CD4-positive, alpha-beta T cell treated with Interleukin-4 for 1 hour (primary cell): ENCODE results near the gene MICALL2.

Experiments used
- DNase-seq, 2 donors: peaks; one replicate each; pipeline ENCODE4 v3.0.0-alpha.2; 2020 to 2022

Gene MICALL2

DNA sequence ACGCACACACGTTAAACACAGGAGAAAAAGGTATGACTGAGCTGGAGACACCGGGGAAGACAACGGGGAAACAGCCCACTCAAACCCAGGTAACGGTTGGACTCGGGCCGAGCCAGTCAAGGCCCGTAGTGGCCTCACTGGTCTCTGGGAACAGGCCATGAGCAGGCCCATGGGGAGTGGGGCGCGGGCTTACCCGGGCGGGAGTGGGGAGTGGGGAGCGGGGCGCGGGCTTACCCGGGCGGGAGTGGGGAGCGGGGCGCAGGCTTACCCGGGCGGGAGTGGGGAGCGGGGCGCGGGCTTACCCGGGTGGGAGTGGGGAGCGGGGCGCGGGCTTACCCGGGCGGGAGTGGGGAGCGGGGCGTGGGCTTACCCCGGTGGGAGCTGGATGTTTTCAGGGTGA is 33.4 kb upstream of the MICALL2 start:
- DNase-seq = no peak

DNA sequence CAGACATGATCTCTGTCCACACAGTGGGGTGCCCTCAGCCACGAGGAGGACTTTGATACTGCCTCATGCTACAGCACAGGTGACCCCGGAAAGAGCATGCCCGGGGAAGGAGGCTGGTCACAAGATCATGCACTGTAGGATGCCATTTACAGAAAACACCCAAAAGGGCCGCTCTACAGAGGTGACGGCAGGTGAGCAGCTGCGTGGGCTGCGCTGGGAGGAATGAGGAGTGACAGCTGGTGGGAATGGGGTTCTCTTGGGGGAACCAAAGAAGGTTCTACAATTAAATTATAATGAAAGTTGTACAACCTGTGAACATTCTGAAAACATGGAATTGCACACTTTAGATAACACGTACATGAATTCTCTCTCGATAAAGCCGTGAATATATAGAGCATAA is 33.0 kb upstream of the MICALL2 start:
- no peak for DNase-seq

DNA sequence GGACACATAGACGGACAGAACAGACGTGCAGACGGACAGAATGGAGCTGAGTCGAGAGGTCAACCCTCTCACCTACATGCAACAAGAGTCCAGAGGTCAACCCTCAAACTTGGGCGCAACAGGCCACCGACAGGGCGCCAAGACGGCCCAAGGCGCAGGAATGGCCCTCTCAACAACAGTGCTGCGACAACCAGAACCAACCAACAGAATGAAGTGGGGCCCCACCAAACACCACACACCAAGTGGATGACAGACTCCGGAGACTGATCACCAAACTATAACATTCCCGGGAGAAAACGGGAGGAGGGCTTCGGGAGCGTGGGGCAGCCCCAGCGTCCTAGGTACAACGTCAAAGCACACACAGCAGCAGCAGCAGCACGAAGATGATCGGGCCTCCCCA is 31.6 kb upstream of the MICALL2 start:
- DNase-seq = no peak

DNA sequence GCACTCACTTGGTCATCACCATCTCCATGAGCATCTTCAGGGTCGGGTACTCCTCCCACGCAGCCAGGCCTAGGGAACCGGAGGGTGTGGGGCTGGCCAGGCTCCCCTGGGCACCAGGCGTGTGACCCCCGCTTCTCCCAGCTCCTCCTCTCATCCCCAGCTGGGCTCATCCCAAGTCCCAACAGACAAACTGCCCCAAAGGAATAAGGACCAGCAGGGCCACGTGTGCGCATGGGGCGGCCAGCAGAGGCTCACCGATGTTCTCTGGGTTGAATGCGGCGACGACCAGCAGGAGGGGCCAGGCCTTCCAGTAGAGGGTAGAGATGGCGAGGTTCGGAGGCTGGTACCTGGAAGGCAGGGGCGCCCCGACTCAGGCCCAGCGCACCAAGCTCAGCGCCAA is 30.1 kb upstream of the MICALL2 start:
- DNase-seq = no peak

DNA sequence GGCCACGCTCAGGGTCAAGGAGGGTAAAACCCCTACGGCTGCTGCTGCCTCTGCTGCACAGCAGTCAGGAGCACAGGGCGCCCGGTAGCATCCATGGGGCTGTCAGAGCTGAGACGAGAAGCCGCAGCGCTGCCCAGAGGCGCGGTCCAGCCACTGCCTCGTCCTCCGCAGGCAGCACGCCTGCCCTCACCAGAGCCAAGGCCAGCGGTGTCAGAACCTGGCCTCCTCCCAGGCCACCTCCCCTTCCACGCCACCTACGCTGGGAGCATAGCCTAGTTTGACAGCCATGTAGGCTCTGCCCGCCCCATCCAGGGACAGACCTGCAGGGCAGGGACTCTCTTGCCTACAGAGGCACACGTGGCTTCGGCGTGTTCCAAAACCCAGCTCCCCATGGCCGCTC is 28.7 kb upstream of the MICALL2 start:
- no peak for DNase-seq

DNA sequence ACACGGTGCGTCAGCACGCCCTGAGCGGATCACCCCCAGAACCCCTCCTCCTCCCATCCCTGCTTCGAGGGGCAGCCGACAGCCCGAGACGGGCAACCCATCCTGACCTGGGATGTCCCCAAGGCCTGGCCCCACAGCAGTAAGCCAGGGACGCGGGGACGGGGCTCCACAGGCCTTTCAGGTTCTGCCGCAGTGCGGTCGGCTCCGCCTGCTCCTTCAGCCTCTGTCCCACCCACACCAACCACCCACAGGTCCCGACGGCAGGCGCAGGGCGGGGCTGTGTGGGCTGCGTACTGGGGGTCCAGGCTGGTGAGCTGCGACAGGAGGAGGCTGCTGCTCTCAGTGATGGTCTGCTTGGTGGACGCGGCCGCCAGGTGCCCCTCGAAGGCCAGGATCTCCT is 28.2 kb upstream of the MICALL2 start:
- no peak for DNase-seq

DNA sequence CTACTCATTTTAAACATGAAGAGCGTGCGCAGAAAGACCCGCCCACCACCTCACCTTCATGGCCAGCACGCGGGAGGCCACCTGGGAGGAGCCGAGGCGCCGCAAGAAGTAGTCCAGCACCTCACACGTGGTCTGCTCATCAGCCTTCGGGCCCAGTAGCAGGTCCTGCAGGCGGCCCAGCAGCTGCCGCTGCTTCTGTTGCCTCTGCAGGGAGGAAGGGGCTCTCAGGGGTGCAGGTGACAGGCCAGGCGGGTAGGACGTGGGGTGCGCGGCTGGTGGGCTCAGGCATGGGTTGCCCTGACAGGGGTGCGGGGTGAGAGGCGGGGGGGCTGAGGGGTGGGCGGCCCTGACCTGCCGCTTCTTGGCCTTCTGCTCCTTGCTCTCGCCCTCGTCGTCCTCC is 27.3 kb upstream of the MICALL2 start:
- DNase-seq = no peak

DNA sequence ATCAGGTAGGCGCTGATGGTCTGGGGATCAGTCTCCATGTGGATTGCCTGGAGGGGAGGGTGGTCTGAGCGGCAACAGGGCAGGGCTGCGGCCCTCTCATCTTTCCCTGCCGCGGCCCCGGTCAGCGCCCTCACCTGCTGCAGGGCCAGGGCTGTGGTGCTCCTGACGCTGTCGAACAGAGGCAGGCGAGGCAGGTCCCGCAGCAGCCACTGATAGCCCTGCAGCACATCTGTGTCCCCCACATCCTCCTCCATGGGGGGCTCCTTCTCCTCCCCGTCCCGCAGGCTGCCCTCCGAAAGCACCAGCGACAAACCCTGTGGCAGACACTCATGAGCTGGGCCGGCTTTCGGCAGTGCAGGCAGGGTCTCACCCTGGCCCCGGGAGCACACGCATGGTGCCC is 25.9 kb upstream of the MICALL2 start:
- no peak for DNase-seq

DNA sequence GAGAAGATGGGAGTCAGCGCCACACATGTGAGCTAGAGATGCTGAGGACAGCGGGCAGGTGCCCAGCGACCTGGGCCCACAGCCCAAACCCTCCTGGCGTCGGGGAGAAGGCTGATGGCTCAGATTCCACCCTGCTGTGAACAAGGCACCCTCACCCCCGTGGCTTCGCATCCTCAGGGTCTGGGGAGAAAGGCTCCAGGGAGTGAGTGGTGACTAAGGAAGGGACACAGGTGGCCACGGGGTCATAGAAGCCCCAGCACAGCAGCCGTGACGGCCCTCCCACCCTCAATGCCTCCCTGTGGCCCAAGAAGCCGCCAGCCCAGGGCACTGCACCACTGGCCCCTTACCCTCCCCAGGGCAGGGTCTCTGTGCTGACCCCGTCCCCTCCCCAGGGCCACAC is 25.3 kb upstream of the MICALL2 start:
- DNase-seq = no peak

DNA sequence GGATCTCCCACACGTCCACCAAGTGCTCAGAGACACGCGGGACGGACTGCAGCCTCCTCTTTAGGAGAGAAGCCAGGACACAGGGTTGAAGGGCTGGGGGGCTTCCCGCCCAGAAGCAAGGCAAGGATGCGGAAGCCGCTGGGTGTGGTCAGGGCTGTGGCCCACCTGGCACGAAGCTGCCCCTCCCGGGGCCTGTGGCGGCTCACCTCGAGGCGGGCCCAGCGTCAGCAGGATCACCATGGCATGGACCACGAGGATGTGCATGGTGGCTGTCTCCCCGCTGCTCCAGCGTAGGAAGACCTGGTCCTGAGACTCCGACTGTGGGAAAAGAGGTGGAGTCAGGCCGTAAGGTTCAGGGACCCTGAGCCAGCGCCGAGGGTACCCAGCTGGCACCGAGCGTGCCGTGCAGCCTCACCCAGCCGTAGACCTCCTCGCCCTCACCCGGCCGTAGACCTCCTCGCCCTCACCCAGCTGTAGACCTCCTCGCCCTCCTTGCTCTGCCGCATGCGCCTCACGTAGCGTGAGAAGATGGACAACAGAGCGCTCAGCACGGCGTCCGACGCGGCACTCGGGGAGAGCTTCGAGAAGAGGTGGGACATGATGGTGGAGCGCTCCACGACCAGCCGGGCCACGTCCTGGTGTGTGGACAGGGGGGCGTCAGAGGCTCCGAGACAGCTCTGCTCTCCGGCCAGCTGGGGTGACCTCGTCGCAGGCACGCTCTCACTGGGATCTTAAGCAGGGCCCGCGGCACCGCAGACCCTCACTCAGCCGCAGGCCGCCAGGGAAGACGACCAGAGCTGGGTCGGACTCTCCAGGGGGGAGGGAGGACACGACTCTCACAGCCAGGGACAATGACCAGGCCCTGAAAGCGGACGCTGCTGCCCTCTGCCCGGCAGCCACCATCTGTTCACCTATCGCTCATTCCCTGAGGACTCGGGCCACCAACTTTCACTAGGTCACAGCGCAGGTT is 24.6 kb upstream of the MICALL2 start:
- no peak for DNase-seq

DNA sequence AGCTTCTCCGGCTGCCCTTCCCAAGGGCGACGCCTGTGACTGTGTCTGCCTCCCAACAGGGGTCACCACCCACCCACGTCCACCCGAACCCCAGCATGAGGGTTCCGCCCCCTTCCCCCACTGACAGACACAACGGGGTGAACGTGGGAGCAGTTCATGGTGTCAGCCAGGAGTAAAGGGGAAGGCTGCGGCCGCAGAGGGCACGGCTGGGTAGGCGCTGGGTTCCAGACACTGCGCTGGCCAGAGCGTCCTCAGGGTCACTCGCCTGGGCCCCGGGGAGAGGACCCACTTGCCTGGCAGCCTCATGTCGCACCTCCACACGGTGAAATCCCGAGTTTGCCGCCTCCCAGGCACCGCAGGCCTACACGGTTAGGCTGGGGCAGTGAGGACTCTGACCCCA is 23.8 kb upstream of the MICALL2 start:
- no peak for DNase-seq

DNA sequence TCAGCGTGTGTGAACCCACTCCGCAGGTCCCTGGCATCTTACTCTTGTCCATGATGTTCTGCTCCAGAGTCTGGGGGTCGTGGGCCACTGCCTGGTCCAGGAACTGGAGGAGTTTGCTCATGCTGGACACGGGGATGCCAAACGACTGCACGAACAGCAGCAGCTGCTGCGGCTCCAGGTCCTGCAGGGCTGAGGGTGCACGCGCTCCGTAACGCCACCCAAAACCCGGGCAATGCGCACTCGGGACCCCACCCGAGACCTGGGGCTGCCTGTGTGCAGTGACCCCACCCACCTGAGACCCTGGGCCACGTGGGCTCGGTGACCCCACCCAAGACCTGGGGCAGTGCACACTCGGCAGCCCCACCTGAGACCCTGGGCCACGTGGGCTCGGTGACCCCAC is 22.0 kb upstream of the MICALL2 start:
- no peak for DNase-seq

DNA sequence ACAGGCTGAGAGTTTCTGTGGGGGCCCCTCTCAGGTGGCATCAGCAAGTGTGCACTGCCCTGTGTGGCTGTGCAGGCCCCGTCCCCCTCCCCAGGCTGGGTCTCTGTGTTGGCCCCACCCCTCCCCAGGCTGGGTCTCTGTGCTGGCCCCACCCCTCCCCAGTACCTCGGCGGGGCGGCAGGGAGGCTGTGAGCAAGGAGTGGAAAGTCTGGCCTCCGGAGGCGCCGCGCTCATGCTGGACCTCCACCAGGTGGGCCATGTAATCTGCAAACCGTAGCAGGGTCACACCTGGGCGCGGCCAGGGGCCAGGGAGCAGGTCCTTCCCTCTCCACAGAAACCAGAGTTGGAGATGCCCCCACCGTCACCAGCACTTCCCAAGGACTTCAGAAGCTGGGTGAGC is 21.4 kb upstream of the MICALL2 start:
- DNase-seq = no peak

DNA sequence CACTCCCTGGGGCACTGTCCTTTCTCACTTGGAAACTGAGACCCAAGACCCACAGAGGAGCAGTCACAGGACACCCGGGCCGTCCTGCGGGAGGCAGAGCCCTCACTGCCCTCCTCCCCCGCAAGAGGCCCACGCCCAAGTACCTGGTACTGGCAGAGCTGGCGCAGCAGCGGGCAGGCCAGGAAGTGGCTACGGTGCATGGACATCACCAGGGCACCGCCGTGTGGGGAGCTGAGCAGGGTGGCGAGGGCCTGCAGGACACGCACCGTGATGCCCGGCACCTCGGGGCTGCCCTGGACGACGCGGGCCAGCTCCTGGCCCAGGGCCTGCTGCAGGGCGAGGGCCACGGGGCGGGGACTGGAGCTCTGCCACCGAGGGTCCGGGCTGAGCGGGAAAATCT is 20.0 kb upstream of the MICALL2 start:
- no peak for DNase-seq

DNA sequence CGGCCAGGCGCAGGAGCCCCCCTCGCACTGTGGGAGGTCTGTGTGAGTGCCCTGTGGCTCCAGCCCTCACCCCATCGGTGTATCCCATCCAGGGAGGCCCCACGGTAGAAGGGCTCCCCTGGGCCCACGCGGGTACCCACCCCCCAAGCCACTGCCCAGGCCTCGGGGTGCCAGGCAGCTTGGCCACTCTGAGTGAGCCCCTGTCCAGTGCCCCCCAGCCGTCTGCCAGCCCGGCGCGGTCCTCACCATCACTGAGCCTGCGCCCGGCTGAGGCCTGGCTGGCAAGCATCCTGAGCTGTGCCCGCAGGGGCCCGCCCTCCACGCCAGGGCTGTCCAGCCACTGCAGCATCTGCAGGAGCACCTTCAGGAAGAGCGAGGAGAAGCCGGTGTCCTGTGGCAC is 19.2 kb upstream of the MICALL2 start:
- no peak for DNase-seq

DNA sequence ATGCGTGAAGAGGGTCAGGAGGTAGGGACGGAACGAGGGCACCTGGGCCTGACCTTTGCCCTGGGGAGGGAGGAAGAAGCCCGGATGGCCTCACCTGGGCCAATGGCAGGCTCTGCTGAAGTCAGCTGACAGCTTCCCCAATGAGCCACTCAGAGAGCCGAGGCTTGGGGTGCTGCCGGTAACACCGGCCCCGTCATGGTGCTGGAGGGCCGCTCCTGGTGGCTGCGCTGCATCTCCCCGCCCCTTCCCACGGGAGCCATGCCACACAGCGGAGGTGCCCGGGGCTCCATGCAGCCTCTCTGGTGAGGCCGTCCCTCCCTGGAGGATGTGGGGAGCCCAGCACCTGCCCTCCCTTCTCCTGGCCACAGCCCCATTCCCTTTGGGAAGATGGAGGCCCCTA is 17.6 kb upstream of the MICALL2 start:
- no peak for DNase-seq

DNA sequence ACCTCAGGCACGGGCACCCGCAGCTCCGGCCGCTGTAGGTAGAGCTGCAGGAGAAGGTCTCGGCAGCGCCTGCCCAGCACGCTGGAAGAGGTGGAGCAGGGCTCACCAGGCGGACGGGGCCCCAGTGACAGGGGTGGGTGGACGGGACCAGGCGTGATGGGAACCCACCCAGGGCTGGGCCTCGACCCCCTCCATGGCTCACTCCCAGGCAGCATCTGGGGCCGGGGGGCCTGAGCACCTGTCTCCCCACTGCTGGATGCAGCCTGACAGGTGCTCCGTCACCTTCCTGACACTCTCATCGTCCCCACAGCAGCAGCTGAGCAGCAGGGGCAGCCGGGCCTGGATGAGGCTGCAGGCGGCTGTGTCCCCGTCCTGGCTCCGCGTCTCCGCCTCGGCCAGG is 16.7 kb upstream of the MICALL2 start:
- no peak for DNase-seq

DNA sequence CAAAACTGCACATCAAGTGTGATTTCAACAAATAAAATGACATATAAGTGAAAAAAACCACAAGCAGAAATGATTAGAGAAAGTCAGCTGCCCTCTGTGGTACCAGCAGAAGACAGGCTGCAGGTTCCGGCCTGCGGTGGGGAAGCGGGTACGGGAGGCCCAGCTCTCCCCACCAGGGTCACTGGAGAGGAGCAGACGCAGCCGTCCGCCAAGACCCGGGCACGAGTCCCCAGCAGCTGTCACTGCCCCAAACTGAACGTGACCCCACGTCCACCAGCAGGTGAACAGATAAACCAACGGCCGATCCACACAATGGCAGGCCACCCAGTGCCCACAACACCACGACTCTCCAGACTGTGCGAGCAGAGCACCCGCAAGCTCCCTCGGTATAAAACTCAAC is 16.1 kb upstream of the MICALL2 start:
- DNase-seq = no peak

DNA sequence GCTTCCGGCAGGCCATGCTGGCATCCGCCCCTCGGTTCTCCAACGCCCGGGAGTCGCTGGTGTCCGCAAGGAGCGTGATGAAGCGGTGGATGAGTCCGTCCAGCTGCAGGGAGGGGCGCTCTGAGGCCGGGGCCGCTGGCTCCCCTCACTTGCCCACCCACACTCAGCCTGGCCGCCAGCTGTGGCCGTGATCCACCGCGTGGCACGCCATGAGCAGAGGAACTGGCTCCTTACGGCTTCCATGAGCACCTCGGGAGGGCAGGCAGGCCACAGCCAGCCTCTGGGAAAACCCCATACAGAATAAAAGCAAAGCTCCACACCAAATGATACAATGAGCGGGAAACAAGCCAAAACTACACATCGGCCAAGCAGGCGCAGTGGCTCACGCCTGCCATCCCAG is 15.5 kb upstream of the MICALL2 start:
- DNase-seq = no peak

DNA sequence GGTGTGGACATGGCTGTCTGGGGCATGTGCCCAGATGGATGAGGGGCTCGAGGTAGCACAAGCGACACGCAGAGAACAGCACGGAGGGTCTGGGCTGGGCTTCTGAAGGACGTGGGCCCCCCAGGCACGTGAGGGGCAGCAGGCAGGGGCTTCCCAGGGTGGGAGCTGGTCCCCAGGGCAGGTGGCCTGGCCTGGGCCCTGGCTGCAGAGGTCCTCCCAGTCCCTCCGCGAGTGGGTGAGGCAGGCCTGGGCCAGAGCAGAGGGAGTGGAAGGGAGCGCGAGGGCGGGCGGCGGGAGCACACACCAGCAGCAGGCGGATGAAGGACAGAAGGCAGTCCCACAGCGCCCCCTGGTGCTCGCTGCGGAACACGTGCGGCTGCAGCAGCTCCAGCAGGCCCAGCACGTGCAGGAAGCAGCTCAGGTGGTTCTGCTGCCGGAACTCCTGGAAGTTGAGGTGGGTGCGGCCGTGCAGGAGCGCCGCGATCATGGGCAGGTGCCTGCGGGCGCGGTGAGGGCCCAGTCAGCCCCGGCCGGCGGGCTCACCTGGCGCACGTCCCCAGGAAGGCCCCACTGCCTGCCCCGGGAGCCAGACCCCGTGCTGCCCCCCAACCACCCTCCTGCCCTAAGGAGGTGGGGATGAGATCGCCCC is 14.7 kb upstream of the MICALL2 start:
- DNase-seq = peak; percentile 82 to 86

DNA sequence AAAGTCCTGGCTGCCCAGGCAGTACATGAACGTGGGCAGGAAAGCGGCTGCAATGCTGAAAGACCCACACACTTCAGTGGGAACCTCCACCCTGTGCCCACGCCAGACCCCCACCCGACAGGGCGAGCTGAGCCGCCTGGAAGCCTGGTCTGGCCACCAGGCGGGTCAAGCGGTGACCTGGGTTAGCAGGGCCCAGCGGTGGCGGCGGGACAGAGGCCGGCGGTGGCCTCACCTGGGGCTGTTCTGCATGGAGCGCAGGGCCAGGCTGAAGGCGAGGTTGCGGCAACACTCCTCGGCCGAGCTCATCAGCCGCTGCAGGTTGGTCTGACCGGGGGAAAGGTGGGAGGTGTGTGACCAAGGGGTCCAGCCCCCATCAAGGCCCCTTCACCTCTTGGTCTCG is 11.6 kb upstream of the MICALL2 start:
- no peak for DNase-seq

DNA sequence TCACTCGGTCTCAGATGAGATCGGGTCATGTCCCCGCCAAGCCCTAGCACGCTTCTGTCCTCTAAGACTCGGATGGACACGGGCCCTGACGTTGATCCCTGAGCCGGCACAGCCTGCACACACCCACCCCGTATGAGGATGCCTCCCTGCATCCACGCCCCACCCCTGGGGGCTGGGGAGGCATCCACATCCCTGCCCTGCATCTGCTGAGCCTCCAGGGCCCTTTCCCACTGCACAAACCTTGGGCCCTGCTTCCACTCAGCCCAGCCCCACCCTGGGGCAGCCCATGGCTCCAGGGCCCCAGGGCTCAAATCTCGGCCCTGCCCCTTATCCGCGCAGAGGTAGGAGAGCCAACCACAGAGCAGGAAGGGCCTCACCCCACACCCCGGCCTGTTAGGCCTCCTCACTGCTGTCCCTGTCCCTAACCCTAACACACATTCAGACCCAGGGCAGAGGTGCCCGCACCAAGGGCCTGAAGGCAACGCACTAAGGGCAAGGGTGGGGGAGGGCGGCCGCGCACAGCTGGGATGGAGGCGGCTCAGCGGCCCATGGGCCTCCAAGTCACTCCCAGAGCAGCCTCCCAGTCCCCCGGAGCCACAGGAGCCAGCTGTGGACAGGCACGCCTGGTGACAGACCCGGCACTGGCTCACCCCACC is 9.5 kb upstream of the MICALL2 start:
- DNase-seq = no peak

DNA sequence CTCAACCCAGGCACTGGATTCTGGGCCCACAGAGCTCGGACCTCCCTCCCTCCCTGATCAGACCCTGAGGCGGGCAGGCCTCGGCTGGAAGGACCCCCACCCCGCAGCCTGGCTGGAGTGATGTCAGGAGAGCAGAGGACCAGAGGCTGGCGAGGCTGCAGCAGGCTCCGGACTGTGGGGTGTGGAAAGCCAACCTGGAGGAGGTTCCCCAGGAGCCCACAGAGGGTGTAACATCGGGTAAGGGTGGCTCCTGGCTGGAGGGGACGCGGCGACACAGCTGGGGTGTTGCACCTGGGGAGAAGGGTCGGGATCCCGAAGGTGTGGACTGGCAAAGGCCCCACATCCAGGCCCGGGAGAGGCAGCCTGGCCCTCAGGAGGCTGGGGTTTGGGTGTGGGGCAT is 8.9 kb upstream of the MICALL2 start:
- no peak for DNase-seq
